ENCODE results near the gene CLCA1. TPM values are rescaled to one million over a fixed set of nuclear protein-coding genes. Genes with fewer than 3 reads are reported as not detected.

The CLCA1 gene
- total RNA-seq, 1 experiment from 2014 or later, result 0.12 TPM

DNA sequence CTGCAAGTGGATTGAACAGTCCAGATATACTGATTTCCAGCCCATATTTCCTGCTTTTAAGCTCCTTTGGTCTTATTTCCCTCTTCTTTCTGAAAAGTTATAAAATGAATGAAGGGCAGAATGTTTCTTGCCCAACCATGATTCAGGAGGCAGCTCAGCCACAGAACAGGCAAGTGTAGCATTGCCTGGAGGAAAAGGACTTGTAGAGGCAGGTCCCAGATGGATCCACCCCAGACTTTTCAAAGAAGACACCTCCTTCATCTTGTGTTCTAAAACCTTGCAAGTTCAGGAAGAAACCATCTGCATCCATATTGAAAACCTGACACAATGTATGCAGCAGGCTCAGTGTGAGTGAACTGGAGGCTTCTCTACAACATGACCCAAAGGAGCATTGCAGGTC is 44.9 kb upstream of the CLCA1 start, which contains the start of gene CLCA2:
Gene CLCA2 (plus strand): TSS at position 299 of the 400 bp plus-strand sequence. CDS start 77 bp downstream, at position 376.
- H3K79me2 ChIP-seq (ENCODE audit: insufficient read depth, low read length), result no peaks in the 10 kb centered on the region
- H3K27me3 ChIP-seq (ENCODE audit: insufficient read depth, low read length), result no peaks in the 10 kb centered on the region
- H3K36me3 ChIP-seq (ENCODE audit: control insufficient read depth in 1 of 2, insufficient read depth in 2 of 2, low read length in 2 of 2), result no peaks in the 10 kb centered on the region
- BruUV-seq (replicated peaks), result no TSS peak
- ChIA-PET CTCF (no interaction called here), POLR2A (no interaction called here), RAD21 (ENCODE audit: low non-redundant PET in 1 of 2, low total read pairs in 2 of 2, uncharacterized antibody in 2 of 2, unreplicated experiment in 2 of 2) (no interaction called here)
- H4K20me1 ChIP-seq (ENCODE audit: insufficient read depth), result no peaks in the 10 kb centered on the region
- DNase-seq (ENCODE audit: low read depth, low spot score) (no peak), ATAC-seq (no peak)
- H3K4me1 ChIP-seq (ENCODE audit: control insufficient read depth in 1 of 2, insufficient read depth in 2 of 2, low read length in 2 of 2), result no peaks in the 10 kb centered on the region
- no peak within 1 kb of the TSS for H3K9ac ChIP-seq (ENCODE audit: low read length)
- no peak within 1 kb of the TSS for H3K4me2 ChIP-seq (ENCODE audit: low read length)
- TF ChIP-seq RAD21 (IDR thresholded peaks at IDR 0.05; ENCODE audit: low read depth) (no peak), SP1 (IDR thresholded peaks at IDR 0.05; ENCODE audit: low read depth) (no peak), SRF (IDR thresholded peaks at IDR 0.05; ENCODE audit: low read depth) (no peak), POLR2A (IDR thresholded peaks at IDR 0.05; ENCODE audit: borderline replicate concordance, extremely low read depth, insufficient read depth, insufficient read length) (no peak), EZH2phosphoT487 (IDR thresholded peaks at IDR 0.05; ENCODE audit: borderline replicate concordance) (no peak), ZFX (IDR thresholded peaks at IDR 0.05) (no peak), TCF7L2 (IDR thresholded peaks at IDR 0.05; ENCODE audit: borderline replicate concordance, extremely low read depth, insufficient read depth, insufficient read length) (no peak), ZNF274 (IDR thresholded peaks at IDR 0.05; ENCODE audit: low read depth, low read length) (no peak), EZH2 (IDR thresholded peaks at IDR 0.05) (no peak), CEBPB (IDR thresholded peaks at IDR 0.05; ENCODE audit: low read depth) (no peak), FOSL1 (IDR thresholded peaks at IDR 0.05; ENCODE audit: low read depth) (no peak), JUND (IDR thresholded peaks at IDR 0.05) (no peak), SIN3A (IDR thresholded peaks at IDR 0.05; ENCODE audit: low read depth) (no peak), EGR1 (IDR thresholded peaks at IDR 0.05; ENCODE audit: low read depth) (no peak), POLR2AphosphoS5 (IDR thresholded peaks at IDR 0.05; ENCODE audit: low read depth, low read length) (no peak)
- TF ChIP-seq, protein P1, sequence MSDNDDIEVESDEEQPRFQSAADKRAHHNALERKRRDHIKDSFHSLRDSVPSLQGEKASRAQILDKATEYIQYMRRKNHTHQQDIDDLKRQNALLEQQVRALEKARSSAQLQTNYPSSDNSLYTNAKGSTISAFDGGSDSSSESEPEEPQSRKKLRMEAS (IDR thresholded peaks at IDR 0.05), result no peak
- TF ChIP-seq, protein P2, sequence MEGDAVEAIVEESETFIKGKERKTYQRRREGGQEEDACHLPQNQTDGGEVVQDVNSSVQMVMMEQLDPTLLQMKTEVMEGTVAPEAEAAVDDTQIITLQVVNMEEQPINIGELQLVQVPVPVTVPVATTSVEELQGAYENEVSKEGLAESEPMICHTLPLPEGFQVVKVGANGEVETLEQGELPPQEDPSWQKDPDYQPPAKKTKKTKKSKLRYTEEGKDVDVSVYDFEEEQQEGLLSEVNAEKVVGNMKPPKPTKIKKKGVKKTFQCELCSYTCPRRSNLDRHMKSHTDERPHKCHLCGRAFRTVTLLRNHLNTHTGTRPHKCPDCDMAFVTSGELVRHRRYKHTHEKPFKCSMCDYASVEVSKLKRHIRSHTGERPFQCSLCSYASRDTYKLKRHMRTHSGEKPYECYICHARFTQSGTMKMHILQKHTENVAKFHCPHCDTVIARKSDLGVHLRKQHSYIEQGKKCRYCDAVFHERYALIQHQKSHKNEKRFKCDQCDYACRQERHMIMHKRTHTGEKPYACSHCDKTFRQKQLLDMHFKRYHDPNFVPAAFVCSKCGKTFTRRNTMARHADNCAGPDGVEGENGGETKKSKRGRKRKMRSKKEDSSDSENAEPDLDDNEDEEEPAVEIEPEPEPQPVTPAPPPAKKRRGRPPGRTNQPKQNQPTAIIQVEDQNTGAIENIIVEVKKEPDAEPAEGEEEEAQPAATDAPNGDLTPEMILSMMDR (IDR thresholded peaks at IDR 0.05 in 2 of 3, conservative IDR thresholded peaks at IDR 0.05 in 1 of 3; ENCODE audit: borderline replicate concordance in 1 of 3, insufficient read depth in 1 of 3, low read depth in 2 of 3, low read length in 2 of 3), result no peak
- TF ChIP-seq, protein P3, sequence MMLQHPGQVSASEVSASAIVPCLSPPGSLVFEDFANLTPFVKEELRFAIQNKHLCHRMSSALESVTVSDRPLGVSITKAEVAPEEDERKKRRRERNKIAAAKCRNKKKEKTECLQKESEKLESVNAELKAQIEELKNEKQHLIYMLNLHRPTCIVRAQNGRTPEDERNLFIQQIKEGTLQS (IDR thresholded peaks at IDR 0.05), result no peak
- TF ChIP-seq, protein P4, sequence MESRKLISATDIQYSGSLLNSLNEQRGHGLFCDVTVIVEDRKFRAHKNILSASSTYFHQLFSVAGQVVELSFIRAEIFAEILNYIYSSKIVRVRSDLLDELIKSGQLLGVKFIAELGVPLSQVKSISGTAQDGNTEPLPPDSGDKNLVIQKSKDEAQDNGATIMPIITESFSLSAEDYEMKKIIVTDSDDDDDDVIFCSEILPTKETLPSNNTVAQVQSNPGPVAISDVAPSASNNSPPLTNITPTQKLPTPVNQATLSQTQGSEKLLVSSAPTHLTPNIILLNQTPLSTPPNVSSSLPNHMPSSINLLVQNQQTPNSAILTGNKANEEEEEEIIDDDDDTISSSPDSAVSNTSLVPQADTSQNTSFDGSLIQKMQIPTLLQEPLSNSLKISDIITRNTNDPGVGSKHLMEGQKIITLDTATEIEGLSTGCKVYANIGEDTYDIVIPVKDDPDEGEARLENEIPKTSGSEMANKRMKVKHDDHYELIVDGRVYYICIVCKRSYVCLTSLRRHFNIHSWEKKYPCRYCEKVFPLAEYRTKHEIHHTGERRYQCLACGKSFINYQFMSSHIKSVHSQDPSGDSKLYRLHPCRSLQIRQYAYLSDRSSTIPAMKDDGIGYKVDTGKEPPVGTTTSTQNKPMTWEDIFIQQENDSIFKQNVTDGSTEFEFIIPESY (IDR thresholded peaks at IDR 0.05; ENCODE audit: extremely low read depth, insufficient replicate concordance, low read length), result no peak
- H2AFZ ChIP-seq (ENCODE audit: low read depth, low read length, poor library complexity, severe bottlenecking), result no peak within 1 kb of the TSS
- intact Hi-C loops (cut with micrococcal nuclease), result no loop called here
- no peak within 1 kb of the TSS for H3K4me3 ChIP-seq (replicated peaks in 1 of 2; ENCODE audit: low read depth in 1 of 2, low read length in 2 of 2)
- H3K27ac ChIP-seq (ENCODE audit: low read depth, low read length), result no peak within 1 kb of the TSS
- no peaks in the 10 kb centered on the region for H3K9me2 ChIP-seq (ENCODE audit: insufficient read depth)
- no peaks in the 10 kb centered on the region for H3K9me3 ChIP-seq (ENCODE audit: control insufficient read depth in 1 of 2, insufficient read depth in 1 of 2, low read depth in 1 of 2, low read length in 2 of 2)
